Activated CD4-positive, CD25-positive, alpha-beta regulatory T cell (primary cell): ENCODE measurements around the gene CD248.
A peak's percentile ranks its signal among the peaks of the same experiment; 100 is the strongest.

Experiments used
- DNase-seq, 4 experiments: peaks; one replicate each; lab custom pipeline; 2025; lab: John Stamatoyannopoulos, UW

CD248 gene

GRCh38 chr11:66340596-66341501, 24.0 kb upstream of the CD248 start:
- DNase-seq, result no peak

DNA sequence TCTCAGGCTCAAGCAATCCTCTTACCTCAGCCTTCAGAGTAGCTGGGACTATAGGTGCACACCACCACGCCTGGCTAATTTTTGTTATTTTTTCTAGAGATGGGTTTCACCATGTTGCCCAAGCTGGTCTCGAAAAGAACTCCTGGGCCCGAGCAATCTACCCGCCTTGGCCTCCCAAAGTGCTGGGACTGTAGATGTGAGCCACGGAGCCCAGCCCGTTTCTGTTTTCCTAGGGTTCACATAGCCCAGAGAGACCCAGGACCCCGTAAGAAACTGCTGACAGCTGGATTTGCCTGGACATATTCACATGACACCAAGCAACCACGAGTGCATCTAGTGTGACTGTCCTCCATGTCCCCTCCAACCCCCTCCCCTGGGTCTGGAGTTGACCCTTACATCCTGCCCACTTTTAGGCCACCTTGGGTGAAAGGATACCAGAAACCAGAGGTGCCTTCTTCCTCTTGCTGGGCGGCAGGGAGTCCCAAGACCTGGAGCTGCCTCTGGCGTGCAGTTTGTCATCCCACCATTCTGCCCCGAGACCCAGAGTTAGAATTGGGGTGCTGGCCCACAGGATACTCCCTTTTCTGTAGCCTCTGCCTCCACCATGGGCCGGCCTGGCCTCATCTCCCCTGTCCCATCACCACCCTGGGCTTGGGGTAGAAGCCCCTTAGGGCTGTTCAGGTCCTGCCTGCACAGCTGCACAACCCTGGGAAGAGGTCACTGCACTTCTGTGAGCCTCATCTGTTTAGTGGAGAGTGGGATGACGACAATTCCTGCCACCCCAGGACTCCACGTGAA, 23.0 kb upstream of the CD248 start:
- DNase-seq, result no peak

DNA sequence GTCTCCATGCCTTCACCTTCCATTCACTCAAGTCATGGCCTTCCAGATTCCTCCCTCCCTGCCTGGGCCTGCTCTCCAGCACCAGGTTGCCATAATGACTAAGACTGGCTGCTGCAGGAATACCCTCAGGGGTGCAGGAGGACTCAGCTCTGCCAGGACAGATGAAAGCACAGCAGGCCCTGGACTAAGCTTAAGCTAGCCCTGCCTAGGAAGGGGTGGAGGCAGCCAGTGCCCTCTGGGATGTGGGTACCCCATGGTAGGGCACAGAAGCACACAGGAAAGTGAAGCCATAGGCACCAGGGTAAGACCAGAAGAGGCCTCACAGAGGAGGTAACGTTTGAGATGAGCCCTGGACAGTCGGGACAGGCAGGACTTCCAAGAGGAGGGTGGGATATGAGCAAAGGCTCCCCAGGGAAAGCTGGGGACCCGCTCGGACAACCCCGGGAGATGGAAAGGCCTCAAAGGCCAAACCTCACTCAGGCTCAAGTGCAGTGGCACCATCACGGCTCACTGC, 22.4 kb upstream of the CD248 start:
- no peak for DNase-seq

- DNase-seq, result no peak
Observed at GRCh38 chr11:66338276-66339161, 21.7 kb upstream of the CD248 start.

GRCh38 chr11:66337103-66337899, 20.5 kb upstream of the CD248 start:
- DNase-seq, result no peak

DNA sequence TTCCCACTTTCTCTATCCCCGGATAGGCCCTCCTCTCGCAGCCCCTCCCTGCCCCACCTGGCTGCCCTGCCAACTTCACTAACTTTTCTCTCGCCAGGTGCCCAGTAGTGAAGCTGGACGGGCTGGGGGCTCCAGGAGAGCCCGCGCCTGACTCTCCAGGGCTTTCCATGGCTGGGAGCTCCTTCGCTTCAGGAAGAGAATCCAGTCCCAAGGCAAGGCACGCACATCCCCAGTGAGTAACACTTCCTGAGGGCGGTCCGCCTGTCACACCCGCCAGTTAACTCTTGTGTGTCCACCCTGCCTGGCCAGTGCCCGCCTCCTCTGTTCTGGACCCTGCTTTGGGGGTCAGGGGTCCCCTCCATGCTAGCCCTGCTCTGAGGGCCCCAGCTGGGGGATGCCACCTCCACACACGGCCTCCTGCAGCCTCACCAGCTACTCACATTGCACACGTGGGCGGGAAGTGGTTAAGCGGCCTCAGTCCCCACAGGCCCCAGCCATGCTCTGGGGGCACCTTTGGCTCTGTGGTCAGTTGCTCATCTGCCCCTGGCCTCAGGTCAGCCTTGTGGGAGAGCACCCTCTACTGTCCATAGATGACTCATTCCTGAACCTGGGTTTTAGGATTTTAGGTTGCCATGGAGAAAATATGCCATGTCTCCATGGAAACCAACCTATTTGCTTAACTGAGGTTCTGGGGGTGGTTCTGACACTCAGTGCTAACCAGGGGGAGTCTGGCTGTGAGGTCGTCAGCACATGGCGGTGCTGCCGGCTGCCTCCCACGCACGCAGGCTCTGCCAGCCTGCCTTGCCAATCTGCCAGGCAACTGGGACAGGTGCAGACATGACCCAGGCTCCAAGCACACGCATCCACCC, 19.6 kb upstream of the CD248 start, which contains the start of gene RIN1:
TSS of gene RIN1 (minus strand) at position 201 of the 869 bp plus-strand sequence. CDS start at position 169, 32 bp downstream.
- peak in 1 of 4 experiments; percentile 34 for DNase-seq

- DNase-seq, result no peak
Observed at GRCh38 chr11:66335531-66336233, 18.8 kb upstream of the CD248 start.

- DNase-seq, result no peak
Observed at GRCh38 chr11:66334605-66335442, 18.0 kb upstream of the CD248 start.

- DNase-seq, result no peak
Observed at GRCh38 chr11:66333896-66334604, 17.2 kb upstream of the CD248 start.

GRCh38 chr11:66333220-66333877, 16.5 kb upstream of the CD248 start:
- DNase-seq, result no peak

GRCh38 chr11:66332371-66333219, 15.8 kb upstream of the CD248 start:
- no peak for DNase-seq

DNA sequence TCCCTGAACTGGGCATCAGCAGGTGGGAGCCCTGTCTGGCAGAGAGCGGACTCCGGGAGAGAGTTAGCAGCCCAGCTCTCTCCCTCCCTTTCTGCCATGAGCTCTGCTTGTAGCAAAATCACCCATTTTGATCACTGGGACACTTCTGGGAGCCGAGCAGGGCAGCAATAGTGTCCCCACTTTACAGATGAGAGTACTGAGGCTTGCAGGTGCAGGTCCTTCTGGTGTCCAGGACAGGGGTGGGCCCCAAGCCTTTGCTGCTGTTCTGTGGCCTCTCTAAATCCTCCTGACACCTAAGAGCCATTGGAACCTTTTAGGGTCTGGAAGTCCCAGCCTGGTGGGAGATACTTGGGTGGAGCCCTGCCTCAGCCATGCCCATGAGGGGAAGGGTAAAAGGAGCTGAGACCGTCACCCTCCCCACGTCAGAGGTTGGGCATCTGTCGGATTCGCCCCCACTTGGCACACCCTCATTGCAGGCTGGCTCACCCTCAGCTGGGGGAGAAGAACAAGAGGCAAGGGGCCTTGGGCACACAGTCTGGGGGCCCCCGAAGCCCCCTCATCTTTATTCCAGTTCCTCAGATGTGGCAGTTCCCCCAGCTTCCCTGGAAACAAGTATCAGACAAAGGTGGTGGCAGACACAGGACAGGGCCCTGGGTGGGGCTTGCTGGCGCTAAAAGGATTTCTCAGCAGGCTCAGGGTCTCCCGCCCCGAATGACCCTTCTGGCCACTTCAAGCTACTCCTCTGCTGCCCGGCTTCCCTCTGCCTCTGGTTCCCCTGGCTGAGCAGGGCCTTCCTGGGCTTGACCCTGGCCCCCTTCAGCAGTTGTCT, 14.9 kb upstream of the CD248 start:
- DNase-seq, result no peak

DNA sequence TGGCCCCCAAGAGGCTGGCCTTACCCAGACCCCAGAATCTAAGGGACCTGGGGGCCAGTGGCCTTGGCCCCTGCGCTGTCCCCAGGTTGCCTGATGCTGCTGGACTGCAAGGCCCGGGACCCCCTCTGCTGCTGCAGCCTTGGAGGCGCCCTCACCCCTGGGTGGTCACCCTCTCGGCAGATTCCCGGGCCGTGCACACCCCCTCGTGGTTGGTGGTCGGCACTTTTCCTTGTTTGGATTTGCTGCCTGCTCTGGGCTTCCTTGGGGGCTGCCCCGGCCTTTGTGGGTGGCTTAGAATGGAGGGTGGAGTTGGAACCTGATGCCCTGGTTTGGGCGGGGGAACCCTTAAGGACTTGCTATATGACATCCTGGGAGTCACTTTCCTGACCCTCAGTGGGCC, 14.1 kb upstream of the CD248 start:
- DNase-seq, result no peak

DNA sequence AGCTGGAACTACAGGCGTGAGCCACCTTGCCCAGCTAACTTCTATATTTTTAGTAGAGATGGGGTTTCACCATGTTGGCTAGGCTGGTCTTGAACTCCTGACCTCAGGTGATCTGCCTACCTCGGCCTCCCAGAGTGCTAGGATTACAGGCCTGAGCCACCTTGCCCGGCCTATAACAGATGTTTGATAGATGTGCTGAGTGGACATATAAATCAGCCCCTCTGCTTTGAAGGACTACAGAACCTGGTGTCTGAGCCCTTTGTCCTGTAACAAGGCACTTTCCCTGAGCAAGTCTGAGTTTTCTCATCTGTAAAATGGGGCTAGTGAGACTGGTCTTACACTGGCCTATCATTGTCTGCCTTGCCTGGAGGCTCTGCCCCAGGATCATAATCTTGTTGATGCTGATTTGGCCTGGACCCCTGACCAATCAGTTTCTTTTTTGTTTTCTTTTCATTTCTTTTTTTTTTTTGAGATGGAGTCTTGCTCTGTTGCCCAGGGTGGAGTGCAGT, 12.4 kb upstream of the CD248 start:
- no peak for DNase-seq
